IPS DF 4.7 (cell line): ENCODE data around the gene IL17REL.
"Not testable (repeated sequence)": the region's sequence is repeated elsewhere in the genome, so short reads cannot be mapped to it uniquely, and the experiment has no call there.

Experiments used
- DNase-seq: peaks from one replicate; pipeline ENCODE4 v3.0.0-alpha.2; 2013; ENCODE audit warnings: low spot score; ENCODE audit errors: extremely low read depth

IL17REL gene

GRCh38 chr22:49992921-49993648 is 19.5 kb downstream of the IL17REL start:
- no peak for DNase-seq

GRCh38 chr22:49991907-49992533 is 20.5 kb downstream of the IL17REL start:
- no peak for DNase-seq

- no peak for DNase-seq
Observed at GRCh38 chr22:49991167-49991566, 21.4 kb downstream of the IL17REL start.

GRCh38 chr22:49989826-49990225 is 22.7 kb downstream of the IL17REL start:
- not testable (repeated sequence) for DNase-seq

GRCh38 chr22:49986325-49986724 is 26.2 kb downstream of the IL17REL start:
- no peak for DNase-seq

GRCh38 chr22:49983148-49984042 is 29.2 kb downstream of the IL17REL start:
- DNase-seq: no peak

- not testable (repeated sequence) for DNase-seq
Observed at GRCh38 chr22:49981799-49982198, 30.8 kb downstream of the IL17REL start.

GRCh38 chr22:49979587-49980264 is 32.8 kb downstream of the IL17REL start:
- no peak for DNase-seq

- DNase-seq: no peak
Observed at GRCh38 chr22:49977578-49977977, 35.0 kb downstream of the IL17REL start.

GRCh38 chr22:49976439-49977175 is 36.0 kb downstream of the IL17REL start:
- no peak for DNase-seq

- DNase-seq: no peak
Observed at GRCh38 chr22:49975543-49976389, 36.8 kb downstream of the IL17REL start.

- DNase-seq: no peak
Observed at GRCh38 chr22:49973018-49973961, 39.3 kb downstream of the IL17REL start.

GRCh38 chr22:49972163-49973017 is 40.2 kb downstream of the IL17REL start:
- no peak for DNase-seq

GRCh38 chr22:49971232-49972162 is 41.1 kb downstream of the IL17REL start:
- no peak for DNase-seq

- no peak for DNase-seq
Observed at GRCh38 chr22:49970528-49971231, 41.9 kb downstream of the IL17REL start.
